SKM-1 (cell line): ENCODE measurements around the gene HRCT1.
A peak's percentile ranks its signal among the peaks of the same experiment; 100 is the strongest.
"Not testable (repeated sequence)": the region's sequence is repeated elsewhere in the genome, so short reads cannot be mapped to it uniquely, and the experiment has no call there.

ENCODE experiments used
- DNase-seq: peaks from one replicate; lab custom pipeline; 2025; ENCODE audit not compliant: unreplicated experiment; lab: John Stamatoyannopoulos, UW

Gene HRCT1

DNA sequence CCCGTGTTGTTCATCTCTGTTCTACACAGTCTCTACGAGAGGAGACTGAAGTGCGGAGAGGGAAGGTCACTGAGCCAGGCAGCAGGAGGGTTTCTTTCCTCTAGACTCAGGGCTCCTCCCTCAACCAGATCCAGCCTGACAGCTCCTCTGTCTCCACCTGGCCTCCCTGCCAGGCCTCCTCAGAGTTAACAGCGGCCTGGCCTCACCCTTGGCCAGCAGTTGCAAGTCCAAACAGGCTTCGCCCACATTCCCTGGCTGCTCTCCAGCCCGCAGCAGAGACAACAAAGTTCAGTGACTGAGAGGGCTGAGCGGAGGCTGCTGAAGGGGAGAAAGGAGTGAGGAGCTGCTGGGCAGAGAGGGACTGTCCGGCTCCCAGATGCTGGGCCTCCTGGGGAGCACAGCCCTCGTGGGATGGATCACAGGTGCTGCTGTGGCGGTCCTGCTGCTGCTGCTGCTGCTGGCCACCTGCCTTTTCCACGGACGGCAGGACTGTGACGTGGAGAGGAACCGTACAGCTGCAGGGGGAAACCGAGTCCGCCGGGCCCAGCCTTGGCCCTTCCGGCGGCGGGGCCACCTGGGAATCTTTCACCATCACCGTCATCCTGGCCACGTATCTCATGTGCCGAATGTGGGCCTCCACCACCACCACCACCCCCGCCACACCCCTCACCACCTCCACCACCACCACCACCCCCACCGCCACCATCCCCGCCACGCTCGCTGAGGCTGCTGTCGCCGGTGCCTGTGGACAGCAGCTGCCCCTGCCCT is at the start of gene HRCT1:
HRCT1 (plus strand) TSS at position 291 of the 768 bp plus-strand sequence; CDS start at position 377, 86 bp downstream.
- no peak for DNase-seq

DNA sequence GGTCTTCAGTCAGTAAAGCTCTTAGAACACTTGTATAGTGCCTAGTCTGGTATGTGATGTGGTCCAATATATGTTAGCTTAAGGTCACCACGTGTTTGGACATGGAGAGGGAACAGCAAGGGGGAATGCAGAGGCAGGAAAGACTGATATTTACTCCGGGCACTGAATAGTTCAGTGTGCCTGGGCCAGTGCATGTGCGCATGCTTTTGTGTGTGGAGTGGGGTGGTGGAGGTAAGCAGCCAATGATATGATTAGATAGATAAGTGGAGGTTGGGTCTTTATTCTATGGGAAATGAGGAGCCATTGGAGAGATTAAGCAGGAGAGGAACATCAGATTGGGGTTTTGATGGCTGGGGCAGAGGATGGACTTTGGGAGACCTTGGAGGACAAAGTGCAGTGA is 49.8 kb upstream of the HRCT1 start:
- DNase-seq = no peak

DNA sequence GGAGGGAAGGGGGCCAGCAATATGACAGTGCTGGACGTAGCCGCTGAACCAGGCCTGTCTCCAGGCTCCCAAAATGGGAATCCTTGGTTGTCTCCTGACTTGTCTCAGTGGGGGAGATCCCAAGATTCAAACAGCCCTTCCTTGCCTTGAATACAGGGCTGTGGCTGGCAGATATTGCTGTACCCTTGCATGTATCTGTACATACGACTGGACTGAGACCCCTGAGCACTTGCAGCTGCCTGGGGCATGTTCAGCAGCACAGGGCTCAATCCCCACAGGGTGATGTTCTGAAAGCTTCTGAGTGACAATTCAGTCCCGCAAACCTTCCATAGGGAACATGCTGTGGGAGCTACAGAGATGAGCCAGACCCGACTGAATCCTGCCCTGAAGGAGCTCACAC is 49.1 kb upstream of the HRCT1 start:
- no peak for DNase-seq

DNA sequence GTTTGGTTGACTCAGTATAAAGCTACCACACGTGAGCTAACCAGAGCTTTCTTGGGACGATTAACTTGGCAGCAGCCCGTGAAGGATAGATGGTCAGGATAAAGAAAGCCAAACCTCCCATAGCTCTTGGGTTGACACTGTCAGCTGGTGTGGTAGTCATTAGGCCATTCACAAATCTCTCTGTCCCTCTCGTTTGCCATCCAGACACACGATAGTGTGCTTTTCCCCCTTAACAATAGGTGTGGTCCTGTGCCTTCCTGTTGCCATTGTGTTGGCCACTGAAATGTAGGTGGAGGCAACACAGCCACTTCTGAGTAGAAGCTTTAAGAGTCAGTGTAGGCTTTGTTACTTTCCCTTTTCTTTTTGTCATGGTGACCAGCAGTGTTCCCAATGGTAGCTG is 47.5 kb upstream of the HRCT1 start:
- no peak for DNase-seq

DNA sequence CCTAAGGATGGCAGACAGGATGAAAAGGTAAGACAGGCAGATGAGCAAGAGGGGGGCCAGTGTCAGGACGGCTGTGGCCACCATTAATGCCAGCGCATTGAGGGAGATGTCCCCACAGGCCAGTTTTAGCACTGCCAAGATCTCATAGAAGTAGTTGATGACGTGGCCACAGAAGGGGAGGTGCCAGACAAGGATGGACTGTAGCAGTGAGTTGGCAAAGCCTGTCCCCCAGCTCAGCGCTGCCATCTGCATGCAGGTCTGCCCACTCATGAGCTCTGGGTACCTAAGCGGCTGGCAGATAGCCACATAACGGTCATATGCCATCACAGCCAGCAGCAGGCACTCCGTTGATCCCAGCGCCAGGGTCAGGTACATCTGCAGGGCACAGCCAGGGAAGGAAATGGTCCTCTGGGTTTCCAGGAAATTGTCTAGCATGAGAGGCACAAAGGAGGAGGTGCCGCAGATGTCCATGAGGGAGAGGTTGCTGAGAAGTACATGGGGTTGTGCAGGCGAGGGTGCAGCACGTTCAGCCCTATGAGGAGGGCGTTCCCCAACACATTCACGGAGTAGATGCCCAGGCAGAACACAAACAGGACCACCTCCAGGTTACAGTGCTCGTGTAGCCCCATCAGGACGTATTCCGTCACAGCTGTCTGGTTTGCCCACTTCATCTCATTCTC is 46.6 kb upstream of the HRCT1 start:
- DNase-seq = no peak

DNA sequence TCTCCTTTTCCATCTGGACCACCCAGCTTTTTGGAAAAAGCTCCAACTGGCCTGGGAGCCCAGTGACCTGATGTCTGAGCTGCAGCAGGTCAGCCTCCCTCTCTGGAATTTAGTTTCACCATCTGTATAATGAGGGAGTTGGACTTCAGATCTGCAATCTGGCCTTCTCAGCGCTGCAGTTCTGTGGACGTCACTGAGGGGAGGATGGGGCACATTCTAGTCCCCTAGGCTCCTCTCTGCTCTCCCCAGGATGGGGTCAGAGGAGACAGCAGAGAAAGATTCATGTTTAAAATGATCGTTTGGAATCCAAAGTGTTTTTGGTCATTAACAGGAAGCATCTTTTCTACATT is 46.0 kb upstream of the HRCT1 start:
- no peak for DNase-seq

DNA sequence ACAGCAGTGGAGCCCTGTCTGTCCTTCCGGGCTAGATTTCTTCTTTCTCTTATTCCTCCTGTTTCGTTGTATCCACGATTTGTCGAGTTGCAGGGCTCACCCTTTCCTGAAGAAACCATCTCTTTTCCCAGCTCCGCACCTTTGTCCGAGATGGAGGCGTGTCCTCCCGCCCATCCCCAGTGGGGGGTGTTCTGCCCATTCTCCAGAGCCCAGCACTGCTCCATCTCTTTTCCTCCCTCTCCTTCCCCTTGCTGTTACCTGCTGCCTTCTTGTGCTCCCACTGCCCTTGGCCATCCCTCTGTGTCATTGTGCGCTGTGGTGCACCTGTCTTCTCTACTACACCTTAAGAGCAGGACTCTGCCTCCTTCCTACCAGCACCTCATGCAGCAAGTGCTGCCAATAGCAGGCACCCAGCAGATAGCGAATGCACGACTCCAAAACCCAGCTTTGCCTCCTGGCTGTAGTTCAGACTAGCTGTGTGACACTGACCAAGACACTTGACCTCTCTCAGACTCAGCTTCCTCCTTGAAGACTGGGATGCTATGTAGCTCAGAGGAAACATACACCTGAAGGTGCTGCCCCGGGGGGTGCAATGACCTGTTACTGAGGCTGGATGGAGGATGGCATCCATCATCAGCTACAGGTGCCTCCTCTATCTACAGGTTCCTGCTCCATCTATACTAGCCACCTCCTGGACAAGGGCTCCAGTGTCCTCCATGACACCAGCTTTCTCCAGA is 44.7 kb upstream of the HRCT1 start:
- DNase-seq = no peak

DNA sequence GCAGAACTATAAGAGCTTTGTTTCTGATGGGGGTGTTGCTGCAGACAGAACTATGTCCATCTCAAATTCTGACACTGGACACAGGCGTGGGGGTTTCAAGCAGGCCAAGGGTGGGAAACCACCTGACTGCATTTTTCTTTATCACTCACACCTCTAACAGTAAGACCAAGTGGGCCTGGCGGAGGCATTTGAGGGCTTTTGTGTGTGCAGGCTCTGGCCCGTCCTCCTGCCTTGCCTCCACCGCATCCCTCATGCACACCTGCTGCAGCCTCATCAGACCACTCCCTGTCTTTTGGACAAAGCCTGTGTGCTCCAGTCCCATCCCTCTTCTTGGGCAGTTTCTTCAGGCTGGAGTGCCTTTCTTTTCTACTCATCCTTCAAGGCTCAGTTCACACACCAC is 43.7 kb upstream of the HRCT1 start:
- DNase-seq = no peak

DNA sequence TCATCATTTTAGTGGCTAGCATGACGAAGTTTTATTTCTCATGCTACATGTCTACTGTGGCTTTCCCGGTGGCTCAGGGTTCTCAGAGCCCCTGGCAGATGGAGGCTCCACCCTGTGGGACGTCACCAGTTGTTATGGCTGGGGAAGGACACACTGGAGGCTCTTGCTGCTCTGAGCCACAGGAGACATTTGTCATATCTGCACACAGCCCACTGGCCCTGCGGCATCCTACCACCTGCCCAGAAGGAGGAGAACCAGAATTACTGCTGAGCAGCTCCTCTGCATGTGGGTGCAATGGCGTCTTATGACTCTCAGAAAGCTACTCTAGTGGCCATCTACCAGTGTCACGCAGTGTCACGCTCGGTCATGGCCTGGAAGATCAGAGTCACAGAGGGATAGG is 42.4 kb upstream of the HRCT1 start:
- DNase-seq = no peak

DNA sequence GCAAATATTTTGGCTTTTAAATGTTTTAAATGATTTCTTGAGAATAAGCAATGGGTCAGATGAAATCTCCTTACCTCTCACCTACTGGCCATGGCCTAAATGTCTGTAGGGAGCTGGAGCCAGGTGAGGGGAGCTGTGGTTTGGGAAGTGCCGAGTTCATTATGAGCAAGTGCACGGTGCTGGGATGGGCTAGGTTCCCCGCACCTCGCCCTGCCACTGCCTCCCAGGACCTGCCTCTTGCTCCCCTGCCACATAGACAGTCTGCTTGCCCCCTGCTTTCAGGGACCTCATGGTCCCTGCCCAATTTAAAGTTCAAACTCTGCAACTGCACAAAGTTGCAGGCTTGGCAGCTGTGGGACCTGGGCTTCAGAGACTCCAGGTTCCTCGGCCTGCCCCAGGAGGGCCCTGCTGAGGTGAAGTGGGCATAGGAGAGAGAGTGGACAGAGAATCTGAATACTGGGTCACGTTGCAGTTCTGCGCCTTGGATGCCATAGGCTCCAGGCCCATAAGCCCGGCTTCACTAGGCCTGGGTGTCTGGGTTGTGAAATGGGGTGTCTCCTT is 41.2 kb upstream of the HRCT1 start:
- DNase-seq = no peak

DNA sequence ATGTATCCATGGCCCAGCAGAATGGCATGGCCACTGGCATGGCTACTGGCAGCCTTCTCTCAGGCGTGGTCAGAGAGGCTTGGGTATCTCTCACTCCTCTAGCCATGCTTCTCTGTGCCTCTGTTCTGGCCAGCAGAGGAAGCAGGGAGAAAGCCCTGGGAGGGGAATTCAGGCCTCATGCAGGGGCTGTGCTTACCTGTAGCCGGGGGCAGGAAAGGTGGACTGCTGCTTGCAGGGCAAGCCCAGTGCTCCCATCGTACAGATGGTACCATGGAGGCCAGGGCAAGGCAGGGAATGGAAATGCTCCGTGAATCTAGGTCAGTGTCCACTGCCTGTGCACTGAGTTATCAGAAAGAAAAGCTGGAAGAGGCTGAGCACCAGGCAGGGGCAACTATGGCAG is 38.5 kb upstream of the HRCT1 start:
- no peak for DNase-seq

DNA sequence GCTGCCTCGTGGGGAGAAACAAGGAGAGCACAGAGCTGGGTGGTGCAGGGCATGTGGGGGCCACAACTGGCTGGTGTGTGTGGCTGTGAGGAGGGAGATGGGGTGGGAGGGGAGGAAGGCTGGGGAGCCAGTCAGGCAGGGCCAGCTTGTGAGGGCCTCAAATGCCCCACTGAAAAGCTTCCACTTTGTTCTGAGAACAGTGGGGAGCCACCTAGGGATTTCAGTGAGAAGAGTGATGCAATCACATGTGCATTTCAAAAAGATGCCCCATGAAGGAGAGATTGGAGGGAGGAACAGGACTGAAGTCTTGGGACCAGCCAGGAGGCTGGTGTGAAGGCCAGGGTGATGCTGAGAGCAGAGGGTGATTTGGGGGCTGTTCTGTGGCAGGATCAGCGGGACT is 37.1 kb upstream of the HRCT1 start:
- no peak for DNase-seq

DNA sequence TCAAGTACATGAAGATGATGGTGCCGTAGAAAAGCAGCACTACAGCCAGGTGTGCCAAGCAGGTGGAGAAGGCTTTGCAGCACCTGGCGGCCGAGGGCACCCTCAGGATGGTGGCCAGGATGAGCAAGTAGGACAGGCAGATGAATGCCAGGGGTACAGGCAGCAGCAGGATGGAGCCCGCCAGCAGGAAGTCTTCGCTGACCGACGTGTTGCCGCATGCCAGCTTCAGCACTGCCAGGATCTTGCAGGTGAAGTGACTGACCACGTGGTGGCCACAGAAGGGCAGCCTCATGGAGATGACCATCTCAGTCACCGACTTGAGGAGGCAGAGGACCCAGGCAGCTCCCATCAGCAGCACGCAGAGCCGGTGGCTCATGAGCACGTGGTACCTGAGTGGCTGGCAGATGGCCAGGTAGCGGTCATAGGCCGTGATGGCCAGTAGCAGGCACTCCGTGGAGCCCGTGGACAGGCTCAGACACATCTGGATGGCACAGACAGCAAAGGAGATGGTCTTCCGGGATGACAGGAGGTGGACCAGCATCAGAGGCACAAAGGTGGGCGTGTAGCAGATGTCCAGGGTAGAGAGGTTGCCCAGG is 36.3 kb upstream of the HRCT1 start:
- DNase-seq = no peak

DNA sequence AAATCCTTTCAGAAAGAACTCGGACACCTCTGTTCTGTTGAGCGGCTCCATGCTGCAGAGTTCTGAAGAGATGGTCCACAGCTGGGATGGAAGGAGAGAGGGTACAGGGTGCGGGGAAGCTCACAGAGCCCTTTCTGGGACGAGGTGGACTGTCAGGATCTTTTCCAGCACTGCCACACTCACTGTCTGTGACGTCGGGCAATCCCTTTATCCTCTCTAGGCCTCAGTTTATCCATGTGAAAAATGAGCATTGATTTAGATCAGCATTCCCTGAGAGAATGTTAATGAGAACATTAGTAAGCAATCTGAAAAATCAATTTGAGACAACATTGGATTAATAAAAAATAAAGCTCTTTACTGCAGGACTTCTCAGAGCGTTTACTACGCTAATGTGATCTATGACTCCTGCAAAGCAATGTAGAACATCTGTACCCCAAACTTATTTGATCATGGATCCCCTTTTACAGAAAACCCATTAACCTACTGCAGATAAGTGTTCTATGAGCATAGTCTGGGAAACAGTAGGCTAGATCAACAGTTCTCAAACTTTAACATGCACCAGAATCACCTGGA is 35.6 kb upstream of the HRCT1 start, which contains the start of gene OR13J1:
OR13J1 (minus strand) TSS at position 51 of the 573 bp plus-strand sequence; CDS start at position 51, 0 bp downstream.
- DNase-seq = no peak

DNA sequence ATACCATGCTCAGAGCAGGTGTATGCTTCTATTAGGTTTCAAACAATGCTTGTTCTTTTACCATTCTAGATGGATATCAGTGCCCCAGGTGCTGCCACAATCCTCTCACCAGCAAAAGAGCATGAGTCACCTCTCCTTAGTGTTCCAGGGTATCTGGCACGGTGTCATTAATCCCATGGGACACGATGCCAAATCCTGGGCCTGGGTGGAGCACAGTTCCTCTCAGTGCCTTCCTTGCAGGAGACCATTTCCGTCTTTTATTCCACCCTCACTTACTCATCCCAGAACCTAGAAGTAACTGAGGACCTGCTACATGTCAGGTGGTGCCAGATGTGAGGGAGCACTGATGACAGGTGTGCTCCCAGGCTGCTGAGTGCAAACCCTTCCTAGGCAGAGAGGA is 34.5 kb upstream of the HRCT1 start:
- no peak for DNase-seq

DNA sequence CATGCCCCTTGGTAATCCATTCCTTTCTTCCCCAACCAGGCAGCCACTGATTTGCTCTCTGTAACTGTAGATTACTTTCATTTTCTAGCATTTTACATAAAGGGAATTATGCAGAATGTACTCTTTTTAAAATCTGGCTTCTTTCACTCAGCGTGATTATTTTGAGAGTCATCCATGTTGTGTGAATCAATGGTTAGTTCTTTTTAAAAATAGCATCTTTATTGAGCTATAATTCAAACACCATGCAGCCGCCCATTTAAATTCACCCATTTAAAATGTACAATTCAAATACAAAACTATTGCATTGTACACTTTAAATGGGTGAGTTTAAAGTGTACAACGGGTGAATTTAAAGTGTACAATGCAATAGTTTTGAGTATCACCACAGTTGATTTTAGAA is 33.5 kb upstream of the HRCT1 start:
- no peak for DNase-seq

DNA sequence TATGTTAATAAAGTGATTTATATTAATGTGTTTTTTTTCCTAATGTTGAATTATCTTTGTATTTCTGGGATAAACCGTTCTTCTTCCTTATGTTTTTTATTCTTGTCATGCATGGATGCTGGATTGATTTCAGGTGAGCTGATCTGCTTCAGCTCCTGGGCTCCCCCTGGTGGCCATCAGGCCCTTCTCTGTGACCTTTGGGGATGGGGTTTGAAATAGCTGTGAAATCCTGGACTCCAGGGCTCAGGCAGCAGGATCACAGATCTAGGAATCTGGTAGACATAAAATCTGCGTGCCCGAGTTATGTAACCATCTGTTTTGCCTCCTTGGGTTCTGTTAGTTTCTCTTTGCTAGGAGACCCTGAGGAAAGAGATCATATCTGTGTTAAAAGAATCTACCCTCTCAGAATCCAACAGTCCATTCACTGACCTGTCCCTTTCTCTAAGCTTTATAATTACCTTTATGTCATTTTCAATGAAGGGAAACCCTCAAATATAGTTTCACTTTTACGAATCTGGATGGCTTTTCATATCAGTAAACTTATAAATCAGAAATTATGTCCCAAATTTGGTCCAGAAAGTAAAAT is 23.6 kb upstream of the HRCT1 start:
- peak; percentile 29 for DNase-seq

DNA sequence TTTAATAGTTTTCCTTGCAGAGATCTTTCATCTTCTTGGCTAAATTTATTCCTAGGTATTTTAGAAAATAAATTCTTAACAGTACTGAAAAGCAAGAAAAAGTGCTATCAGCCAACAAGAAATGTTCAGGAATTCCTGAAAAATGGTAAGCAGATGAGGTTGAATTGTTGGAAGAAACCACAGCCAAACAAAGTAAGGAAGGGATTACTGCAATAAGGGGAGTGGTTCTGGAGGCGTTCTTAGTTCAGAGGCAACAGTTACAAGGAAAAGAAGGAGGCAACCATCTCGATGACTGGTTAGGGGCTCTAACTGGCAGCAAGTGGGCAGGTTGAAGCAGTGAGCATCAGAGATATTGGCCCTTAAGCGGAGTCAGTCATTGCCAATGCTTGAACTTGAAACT is 23.0 kb upstream of the HRCT1 start:
- no peak for DNase-seq

DNA sequence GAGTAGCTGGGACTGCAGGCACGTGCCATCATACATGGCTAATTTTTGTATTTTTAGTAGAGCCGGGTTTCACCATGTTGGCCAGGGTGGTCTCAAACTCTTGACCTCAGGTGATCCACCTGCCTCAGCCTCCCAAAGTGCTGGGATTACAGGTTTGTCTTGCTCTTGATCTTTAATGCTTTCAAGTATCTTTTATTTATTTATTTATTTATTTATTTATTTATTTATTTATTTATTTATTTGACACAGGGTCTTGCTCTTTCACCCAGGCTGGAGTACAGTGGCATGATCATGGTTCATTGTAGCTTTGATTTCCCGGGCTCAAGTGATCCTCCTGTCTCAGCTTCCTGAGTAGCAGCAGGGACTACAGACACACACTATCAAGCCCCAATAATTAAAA is 21.1 kb upstream of the HRCT1 start:
- DNase-seq = not testable (repeated sequence)

DNA sequence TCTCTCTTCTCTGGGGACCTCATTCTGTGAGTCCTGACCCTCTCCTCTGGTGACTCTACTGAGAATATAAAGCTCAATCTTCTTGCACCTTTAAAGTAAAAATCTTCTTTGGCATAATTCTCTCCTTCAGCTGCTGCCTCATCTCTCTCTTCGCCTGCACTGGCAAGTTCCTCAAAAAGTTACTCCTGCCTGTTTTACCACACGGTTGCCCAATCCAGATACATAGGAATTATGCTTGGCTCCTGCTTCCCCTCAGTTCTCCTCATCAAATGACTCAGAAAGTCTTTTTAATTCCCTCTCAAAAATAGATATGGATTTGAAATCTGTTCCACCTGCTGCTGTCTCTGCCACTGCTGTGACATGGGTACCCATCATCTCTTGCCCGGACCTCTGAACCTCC is 14.4 kb upstream of the HRCT1 start:
- peak; percentile 62 for DNase-seq

DNA sequence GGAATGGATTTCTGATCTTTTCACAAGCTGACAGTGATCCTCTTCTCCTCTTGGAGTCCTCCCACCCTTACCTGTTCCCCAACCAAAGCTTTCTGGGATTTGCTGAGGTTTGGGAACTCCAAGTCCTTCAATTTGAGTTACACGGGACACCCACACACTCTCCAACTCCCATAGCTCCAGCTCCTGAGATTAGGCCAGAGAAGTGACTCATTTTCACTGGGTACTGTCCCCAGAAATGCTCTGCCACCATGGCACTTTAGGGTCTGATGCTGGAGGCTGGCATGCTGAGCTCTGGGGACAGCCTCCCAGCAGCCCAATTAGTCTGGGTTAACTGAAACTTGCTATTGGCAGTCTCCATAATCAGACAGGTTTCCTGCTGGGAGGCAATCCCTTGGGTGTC is 14.0 kb upstream of the HRCT1 start:
- no peak for DNase-seq
